H9 (cell line): Measurements from ENCODE around the gene SNAI3. TPM values are rescaled to one million over a fixed set of nuclear protein-coding genes. Genes with fewer than 3 reads are reported as not detected.
A peak's percentile ranks its signal among the peaks of the same experiment; 100 is the strongest.

ENCODE experiments used
- DNase-seq: peaks from one replicate; pipeline ENCODE4 v3.0.0-alpha.2; 2017
- H2AFZ ChIP-seq: one replicate; pipeline ENCODE4 v1.6.1; 2013; ENCODE audit warnings: mild to moderate bottlenecking, low read length, control low read depth, moderate library complexity
- H2AK5ac ChIP-seq: 2 replicates; pipeline ENCODE4 v1.6.1; 2013; ENCODE audit warnings: low read length, control low read depth, mixed read lengths; ENCODE audit not compliant: insufficient read length
- H2BK120ac ChIP-seq: one replicate; pipeline ENCODE4 v1.6.1; 2013; ENCODE audit warnings: low read depth, mild to moderate bottlenecking, low read length, control low read depth, inconsistent platforms; ENCODE audit not compliant: poor library complexity, severe bottlenecking
- H2BK12ac ChIP-seq: 2 replicates; pipeline ENCODE4 v1.6.1; 2013; ENCODE audit warnings: low read length, control low read depth, mixed read lengths, low read depth; ENCODE audit not compliant: insufficient read length
- H2BK15ac ChIP-seq: 2 replicates; pipeline ENCODE4 v1.6.1; 2013; ENCODE audit warnings: low read depth, low read length, control low read depth
- H2BK20ac ChIP-seq: one replicate; pipeline ENCODE4 v1.6.1; 2013; ENCODE audit warnings: low read depth, mild to moderate bottlenecking, low read length, control low read depth, inconsistent platforms; ENCODE audit not compliant: poor library complexity, severe bottlenecking
- H2BK5ac ChIP-seq: 2 replicates; pipeline ENCODE4 v1.6.1; 2013; ENCODE audit warnings: low read length, control low read depth, mixed read lengths; ENCODE audit not compliant: insufficient read length
- H3K14ac ChIP-seq: 2 replicates; pipeline ENCODE4 v1.6.1; 2013; ENCODE audit warnings: low read length, control low read depth; ENCODE audit not compliant: insufficient read depth
- H3K18ac ChIP-seq: 2 replicates; pipeline ENCODE4 v1.6.1; 2013; ENCODE audit warnings: low read depth, mild to moderate bottlenecking, mixed read lengths, low read length, control low read depth; ENCODE audit not compliant: insufficient read length
- H3K23ac ChIP-seq: 2 replicates; pipeline ENCODE4 v1.6.1; 2013; ENCODE audit warnings: low read length, control low read depth, mixed read lengths, low read depth; ENCODE audit not compliant: insufficient read length
- H3K23me2 ChIP-seq: 2 replicates; pipeline ENCODE4 v1.6.1; 2013; ENCODE audit warnings: low read depth, mild to moderate bottlenecking, mixed read lengths, low read length, control low read depth; ENCODE audit not compliant: insufficient read length, poor library complexity, severe bottlenecking
- H3K27ac ChIP-seq: 2 replicates; pipeline ENCODE4 v1.5.1; 2013; ENCODE audit warnings: low read length, control low read depth, mixed read lengths, low read depth; ENCODE audit not compliant: insufficient read length
- H3K27me3 ChIP-seq: 2 replicates; pipeline ENCODE4 v1.6.1; 2013; ENCODE audit warnings: low read length, control low read depth, inconsistent platforms; ENCODE audit not compliant: insufficient read depth
- H3K4ac ChIP-seq: 2 replicates; pipeline ENCODE4 v1.6.1; 2013; ENCODE audit warnings: low read depth, mild to moderate bottlenecking, control low read depth, inconsistent platforms, low read length, moderate library complexity
- H3K4me1 ChIP-seq: 2 replicates; pipeline ENCODE4 v1.6.1; 2013; ENCODE audit warnings: low read length, control low read depth, inconsistent platforms; ENCODE audit not compliant: insufficient read depth
- H3K4me2 ChIP-seq: 2 replicates; pipeline ENCODE4 v1.6.1; 2013; ENCODE audit warnings: low read length, control low read depth, mixed read lengths; ENCODE audit not compliant: insufficient read length, insufficient read depth
- H3K56ac ChIP-seq: 2 replicates; pipeline ENCODE4 v1.6.1; 2013; ENCODE audit warnings: low read depth, mild to moderate bottlenecking, mixed read lengths, low read length, control low read depth; ENCODE audit not compliant: insufficient read length
- H3K79me1 ChIP-seq: 2 replicates; pipeline ENCODE4 v1.6.1; 2013; ENCODE audit warnings: low read depth, mild to moderate bottlenecking, moderate library complexity, low read length, control low read depth, inconsistent platforms; ENCODE audit not compliant: insufficient read depth, poor library complexity, severe bottlenecking
- H3K79me2 ChIP-seq: 2 replicates; pipeline ENCODE4 v1.6.1; 2013; ENCODE audit warnings: low read length, control low read depth, inconsistent platforms; ENCODE audit not compliant: insufficient read depth
- H3K9ac ChIP-seq: 2 replicates; pipeline ENCODE4 v1.6.1; 2013; ENCODE audit warnings: low read length, control low read depth, mixed read lengths; ENCODE audit not compliant: insufficient read length; ENCODE audit errors: extremely low read depth
- H3K9me3 ChIP-seq: one replicate; pipeline ENCODE4 v1.6.1; 2013; ENCODE audit warnings: low read depth, low read length, inconsistent platforms; ENCODE audit not compliant: control insufficient read depth
- H3T11ph ChIP-seq: one replicate; pipeline ENCODE4 v1.6.1; 2013; ENCODE audit warnings: mild to moderate bottlenecking, low read length, control low read depth, inconsistent platforms
- H4K20me1 ChIP-seq: one replicate; pipeline ENCODE4 v1.6.1; 2013; ENCODE audit not compliant: control insufficient read depth, insufficient read length, insufficient read depth
- H4K5ac ChIP-seq: 2 replicates; pipeline ENCODE4 v1.6.1; 2013; ENCODE audit warnings: low read depth, mild to moderate bottlenecking, mixed read lengths, low read length, control low read depth; ENCODE audit not compliant: insufficient read length
- H4K8ac ChIP-seq: replicated peaks from 2 replicates; pipeline ENCODE4 v1.6.1; 2013; ENCODE audit warnings: low read length, control low read depth, mixed read lengths, low read depth; ENCODE audit not compliant: insufficient read length
- H4K91ac ChIP-seq: 2 replicates; pipeline ENCODE4 v1.6.1; 2013; ENCODE audit warnings: low read depth, mild to moderate bottlenecking, moderate library complexity, mixed read lengths, low read length, control low read depth; ENCODE audit not compliant: insufficient read length
- H3K27ac Mint-ChIP-seq, 3 experiments: 2 replicates in 2 of 3; 3 replicates in 1 of 3; pipeline ENCODE4 v1.8.0; 2020 to 2021; ENCODE audit warnings: mixed read lengths in 3 of 3, mild to moderate bottlenecking in 1 of 3, moderate library complexity in 1 of 3
- H3K27me3 Mint-ChIP-seq: 2 replicates; pipeline ENCODE4 v1.8.0; 2021; ENCODE audit warnings: low read depth, mild to moderate bottlenecking, moderate library complexity, mixed read lengths
- H3K36me3 Mint-ChIP-seq, 3 experiments: 2 replicates in 2 of 3; 3 replicates in 1 of 3; pipeline ENCODE4 v1.8.0; 2020 to 2021; ENCODE audit warnings: low read depth in 3 of 3, mixed read lengths in 3 of 3; ENCODE audit not compliant: insufficient read depth in 1 of 3
- H3K4me1 Mint-ChIP-seq, 2 experiments: 2 replicates each; pipeline ENCODE4 v1.8.0; 2020; ENCODE audit warnings: mixed read lengths in 2 of 2
- H3K4me3 Mint-ChIP-seq, 2 experiments: 2 replicates in 1 of 2; 3 replicates in 1 of 2; pipeline ENCODE4 v1.8.0; 2020 to 2021; ENCODE audit warnings: mild to moderate bottlenecking in 2 of 2, mixed read lengths in 2 of 2, moderate library complexity in 1 of 2
- H3K9me3 Mint-ChIP-seq, 2 experiments: 2 replicates in 1 of 2; 3 replicates in 1 of 2; pipeline ENCODE4 v1.8.0; 2020; ENCODE audit warnings: mild to moderate bottlenecking in 2 of 2, mixed read lengths in 2 of 2, moderate library complexity in 1 of 2
- WGBS: extraction: QIAGEN DNeasy Blood & Tissue Kit; methylation state at CpG from one replicate; pipeline ENCODE4 v1.1.7; 2013; ENCODE audit warnings: missing lambda C conversion rate, low lambda C conversion rate, mixed read lengths; ENCODE audit not compliant: insufficient read length; ENCODE audit errors: extremely low coverage; 5-methylcytosine and 5-hydroxymethylcytosine counted together
- total RNA-seq: library from RNA; stranded (reverse); gene quantifications from 2 replicates; pipeline ENCODE4 v1.2.1, GENCODE V29; 2021
- TF ChIP-seq, protein P1 (sequence below): fragments of 200-600 bp; sonication (generic); conservative IDR thresholded peaks from 3 replicates; pipeline ENCODE4 v1.8.0; 2021; ENCODE audit warnings: antibody characterized with exemption, mild to moderate bottlenecking

SNAI3 gene
- total RNA-seq, 1 experiment from 2014 or later = 3.2 TPM

DNA sequence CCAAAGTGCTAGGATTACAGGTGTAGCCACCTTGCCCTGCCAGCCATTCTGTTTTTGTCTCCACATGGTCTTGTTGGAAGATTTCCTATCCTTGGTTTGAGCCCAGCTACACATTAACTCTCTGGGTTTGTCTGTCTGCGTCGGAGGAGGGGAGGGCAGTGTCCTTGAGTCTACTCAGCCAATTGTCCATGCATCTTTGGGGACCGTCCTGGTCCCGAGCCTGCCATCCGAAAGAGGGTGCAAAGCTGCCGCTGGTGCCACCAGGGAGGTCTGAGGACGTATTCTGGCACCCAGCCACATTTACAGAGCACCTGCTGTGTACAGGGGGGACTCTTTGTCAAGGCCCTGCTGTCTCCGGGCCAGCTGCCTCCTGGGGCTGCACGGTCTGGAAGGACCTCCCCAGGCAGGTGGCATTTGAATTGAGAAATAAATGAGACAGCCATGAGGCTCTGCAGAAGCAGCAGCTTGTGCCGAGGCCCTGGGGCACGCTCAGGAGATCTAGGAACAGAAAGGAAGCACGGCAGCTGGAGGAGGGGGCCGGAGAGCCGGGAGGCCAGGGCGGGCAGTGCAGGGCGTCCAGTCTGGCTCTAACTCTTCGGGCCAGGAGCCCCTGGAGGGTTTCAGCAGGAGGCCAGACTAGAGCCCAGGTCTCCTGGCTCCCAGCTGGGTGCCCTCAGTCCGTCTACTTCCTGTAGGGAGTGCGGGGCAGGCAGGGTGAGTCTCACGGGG, 36.9 kb downstream of the SNAI3 start:
- H2BK120ac ChIP-seq = no peak overlapping the region
- no peak overlapping the region for H4K5ac ChIP-seq
- TF ChIP-seq, protein P1, sequence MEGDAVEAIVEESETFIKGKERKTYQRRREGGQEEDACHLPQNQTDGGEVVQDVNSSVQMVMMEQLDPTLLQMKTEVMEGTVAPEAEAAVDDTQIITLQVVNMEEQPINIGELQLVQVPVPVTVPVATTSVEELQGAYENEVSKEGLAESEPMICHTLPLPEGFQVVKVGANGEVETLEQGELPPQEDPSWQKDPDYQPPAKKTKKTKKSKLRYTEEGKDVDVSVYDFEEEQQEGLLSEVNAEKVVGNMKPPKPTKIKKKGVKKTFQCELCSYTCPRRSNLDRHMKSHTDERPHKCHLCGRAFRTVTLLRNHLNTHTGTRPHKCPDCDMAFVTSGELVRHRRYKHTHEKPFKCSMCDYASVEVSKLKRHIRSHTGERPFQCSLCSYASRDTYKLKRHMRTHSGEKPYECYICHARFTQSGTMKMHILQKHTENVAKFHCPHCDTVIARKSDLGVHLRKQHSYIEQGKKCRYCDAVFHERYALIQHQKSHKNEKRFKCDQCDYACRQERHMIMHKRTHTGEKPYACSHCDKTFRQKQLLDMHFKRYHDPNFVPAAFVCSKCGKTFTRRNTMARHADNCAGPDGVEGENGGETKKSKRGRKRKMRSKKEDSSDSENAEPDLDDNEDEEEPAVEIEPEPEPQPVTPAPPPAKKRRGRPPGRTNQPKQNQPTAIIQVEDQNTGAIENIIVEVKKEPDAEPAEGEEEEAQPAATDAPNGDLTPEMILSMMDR = no peak
- H2BK12ac ChIP-seq = no peak overlapping the region
- no peaks in the 10 kb centered on the region for H3K79me2 ChIP-seq
- peaks cover 3% of the 10 kb centered on the region for H3K79me1 ChIP-seq
- peak overlapping the region in 1 of 3 experiments; percentile 63; a peak in 2 of 7 replicates for H3K27ac Mint-ChIP-seq
- no peaks in the 10 kb centered on the region for H4K20me1 ChIP-seq
- H2BK15ac ChIP-seq = no peak overlapping the region
- H3K18ac ChIP-seq = no peak overlapping the region
- no peak overlapping the region for H3K23ac ChIP-seq
- no peak overlapping the region for H4K91ac ChIP-seq
- DNase-seq = no peak
- H3K27me3 Mint-ChIP-seq = no peaks in the 10 kb centered on the region
- peaks cover 17% of the 10 kb centered on the region for H3K23me2 ChIP-seq
- H3K9me3 ChIP-seq = no peaks in the 10 kb centered on the region
- no peak overlapping the region for H3K56ac ChIP-seq
- peaks cover 3 to 21% (median 20%) of the 10 kb centered on the region in 3 experiments; a peak in 6 of 7 replicates for H3K36me3 Mint-ChIP-seq
- H3K14ac ChIP-seq = no peak overlapping the region
- H3K9me3 Mint-ChIP-seq = no peaks in the 10 kb centered on the region; a peak in 1 of 5 replicates
- H2AFZ ChIP-seq = no peak overlapping the region
- H3K27ac ChIP-seq = no peak overlapping the region
- H2AK5ac ChIP-seq = no peak overlapping the region
- peak overlapping the region; percentile 66 for H3K4me2 ChIP-seq
- no peak overlapping the region for H4K8ac ChIP-seq
- no peaks in the 10 kb centered on the region for H3K27me3 ChIP-seq
- no peak overlapping the region for H3T11ph ChIP-seq
- H2BK20ac ChIP-seq = no peak overlapping the region
- no peak overlapping the region for H3K4ac ChIP-seq
- peaks cover 8 to 12% of the 10 kb centered on the region in 2 experiments for H3K4me1 Mint-ChIP-seq
- H3K9ac ChIP-seq = no peak overlapping the region
- H3K4me1 ChIP-seq = no peaks in the 10 kb centered on the region; the same call in 1 of the 2 replicates
- H3K4me3 Mint-ChIP-seq = peak overlapping the region; percentile 83 to 91
- H2BK5ac ChIP-seq = no peak overlapping the region
- WGBS = no CpG with 5 or more reads among the region's 20 CpGs
